Activated T-cell treated with anti-CD3 and anti-CD28 coated beads for 24 hours (primary cell): Measurements from ENCODE around the gene STRADB.
A peak's percentile ranks its signal among the peaks of the same experiment; 100 is the strongest.
"Not testable (repeated sequence)": the region's sequence is repeated elsewhere in the genome, so short reads cannot be mapped to it uniquely, and the experiment has no call there.

ENCODE experiments used
- DNase-seq: peaks from one replicate; pipeline ENCODE4 v3.0.0-alpha.2; 2020; ENCODE audit warnings: low read depth

STRADB gene

GRCh38 chr2:201467666-201468065 lies 16.1 kb downstream of the STRADB start:
- no peak for DNase-seq

- no peak for DNase-seq
Observed at GRCh38 chr2:201470821-201471731, 19.5 kb downstream of the STRADB start.

- DNase-seq = no peak
Observed at GRCh38 chr2:201471732-201472393, 20.3 kb downstream of the STRADB start.

- no peak for DNase-seq
Observed at GRCh38 chr2:201472411-201472810, 20.9 kb downstream of the STRADB start.

GRCh38 chr2:201482543-201482942 lies 31.0 kb downstream of the STRADB start:
- DNase-seq = no peak

GRCh38 chr2:201483342-201483741 lies 31.8 kb downstream of the STRADB start:
- DNase-seq = no peak

GRCh38 chr2:201483758-201484157 lies 32.2 kb downstream of the STRADB start:
- not testable (repeated sequence) for DNase-seq

GRCh38 chr2:201484805-201485204 lies 33.3 kb downstream of the STRADB start:
- no peak for DNase-seq

- no peak for DNase-seq
Observed at GRCh38 chr2:201490291-201490690, 38.8 kb downstream of the STRADB start.

- no peak for DNase-seq
Observed at GRCh38 chr2:201496785-201497184, 45.2 kb downstream of the STRADB start.

GRCh38 chr2:201500534-201500933 lies 49.0 kb downstream of the STRADB start:
- no peak for DNase-seq

- DNase-seq = no peak
Observed at GRCh38 chr2:201502713-201503112, 51.2 kb downstream of the STRADB start.

- DNase-seq = peak; percentile 24
Observed at GRCh38 chr2:201507725-201508124, 56.2 kb downstream of the STRADB start.

- no peak for DNase-seq
Observed at GRCh38 chr2:201513271-201513670, 61.7 kb downstream of the STRADB start.

GRCh38 chr2:201515573-201516246 lies 64.2 kb downstream of the STRADB start:
- no peak for DNase-seq

GRCh38 chr2:201517094-201517493 lies 65.6 kb downstream of the STRADB start:
- DNase-seq = no peak

GRCh38 chr2:201520201-201520600 lies 68.7 kb downstream of the STRADB start:
- DNase-seq = no peak

GRCh38 chr2:201522965-201523364 lies 71.4 kb downstream of the STRADB start:
- DNase-seq = no peak

GRCh38 chr2:201523506-201523905 lies 72.0 kb downstream of the STRADB start:
- no peak for DNase-seq
